Activated effector memory CD4-positive, alpha-beta T cell treated with anti-CD3 and anti-CD28 coated beads, Interleukin-2, amount 50 U/mL, for 16 hours (primary cell): ENCODE measurements around the gene PDAP1.
"Not testable (repeated sequence)": the region's sequence is repeated elsewhere in the genome, so short reads cannot be mapped to it uniquely, and the experiment has no call there.

ENCODE experiments used
- DNase-seq: peaks from one replicate; pipeline ENCODE4 v3.0.0-alpha.2; 2020

Gene PDAP1

GRCh38 chr7:99375070-99375807 is 33.2 kb downstream of the PDAP1 start:
- peak; percentile 89 for DNase-seq

DNA sequence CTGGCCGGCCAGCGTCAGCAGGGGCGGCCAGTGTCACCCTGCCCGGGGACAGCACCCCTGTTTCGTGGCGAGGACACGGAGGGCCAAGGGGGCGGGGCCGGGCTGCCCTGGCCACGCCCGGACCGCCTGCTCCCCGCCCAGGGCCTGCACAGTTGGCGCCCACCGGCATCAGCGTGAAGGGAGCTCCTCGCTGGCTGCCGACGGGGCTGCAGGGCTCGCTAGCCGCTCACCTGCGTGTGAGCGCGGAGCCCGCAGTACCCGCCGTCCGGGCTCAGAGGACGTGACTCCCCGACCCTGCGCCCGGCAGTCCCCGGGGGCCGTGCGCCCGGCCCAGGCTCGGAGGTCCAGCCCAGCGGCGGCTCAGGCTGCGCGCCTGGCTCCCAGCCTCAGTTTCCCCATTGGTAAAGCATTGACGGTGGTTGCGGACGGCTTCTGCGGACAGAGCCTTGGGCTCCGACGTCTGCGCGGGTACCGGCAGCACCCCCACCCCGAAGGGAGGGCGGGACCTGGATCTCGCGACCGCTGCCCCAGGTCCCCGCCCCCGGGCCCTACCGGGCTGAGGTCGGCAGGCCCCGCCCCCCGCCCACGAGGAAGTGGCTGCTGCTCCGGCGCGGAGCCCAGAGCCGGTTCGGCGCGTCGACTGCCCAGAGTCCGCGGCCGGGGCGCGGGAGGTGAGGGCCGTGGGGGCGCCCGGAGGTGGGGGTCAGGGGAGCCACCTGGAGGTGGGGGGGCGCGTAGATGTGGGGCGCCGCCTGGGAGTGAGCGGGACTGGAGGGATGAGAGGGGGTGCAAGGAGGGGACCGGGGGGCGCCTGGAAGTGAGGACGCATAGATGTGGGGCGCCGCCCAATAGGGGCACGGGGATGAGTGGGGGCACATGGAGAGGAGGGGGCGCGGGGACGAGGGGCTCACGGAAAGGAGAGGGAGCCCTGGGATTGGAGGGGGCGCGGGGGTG is 34.0 kb downstream of the PDAP1 start, which contains the start of gene ARPC1B:
Gene ARPC1B (plus strand): TSS at position 620 of the 954 bp plus-strand sequence. CDS start 10,985 bp downstream, outside the sequence.
- peak; percentile 95 for DNase-seq

- DNase-seq, result no peak
Measured at GRCh38 chr7:99373091-99374066, 35.0 kb downstream of the PDAP1 start.

- DNase-seq, result no peak
Measured at GRCh38 chr7:99372275-99373090, 35.9 kb downstream of the PDAP1 start.

- DNase-seq, result no peak
Measured at GRCh38 chr7:99371376-99371920, 36.9 kb downstream of the PDAP1 start.

DNA sequence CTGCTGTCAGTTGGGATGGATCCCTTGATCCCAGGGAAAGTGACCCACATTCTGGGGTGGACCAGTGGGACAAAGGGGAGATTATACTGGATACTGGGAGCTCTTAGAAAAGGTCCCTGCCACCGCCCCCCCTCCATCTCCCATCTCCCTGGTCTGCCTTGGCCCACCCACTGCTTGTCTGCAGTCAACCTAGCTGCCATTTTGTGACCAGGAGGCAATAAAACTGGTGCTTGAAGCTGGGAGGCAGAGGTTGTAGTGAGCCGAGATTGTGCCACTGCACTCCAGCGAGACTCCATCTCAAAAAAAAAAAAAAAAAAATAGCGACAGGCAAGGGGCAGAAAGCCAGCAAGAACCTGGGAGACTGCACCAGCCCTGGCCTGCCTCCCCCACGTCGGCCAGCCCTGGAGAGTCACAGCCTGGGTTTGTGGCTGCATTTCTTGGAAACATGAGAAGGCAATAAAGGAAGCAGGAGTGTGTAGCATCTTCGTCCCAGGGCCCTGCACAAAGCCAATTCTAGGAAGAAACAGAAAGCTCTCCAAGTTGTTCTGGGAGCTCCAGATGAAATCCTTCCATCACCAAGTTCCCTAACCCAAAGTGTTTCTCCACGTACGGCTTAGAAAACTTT is 38.5 kb downstream of the PDAP1 start:
- DNase-seq, result no peak

DNA sequence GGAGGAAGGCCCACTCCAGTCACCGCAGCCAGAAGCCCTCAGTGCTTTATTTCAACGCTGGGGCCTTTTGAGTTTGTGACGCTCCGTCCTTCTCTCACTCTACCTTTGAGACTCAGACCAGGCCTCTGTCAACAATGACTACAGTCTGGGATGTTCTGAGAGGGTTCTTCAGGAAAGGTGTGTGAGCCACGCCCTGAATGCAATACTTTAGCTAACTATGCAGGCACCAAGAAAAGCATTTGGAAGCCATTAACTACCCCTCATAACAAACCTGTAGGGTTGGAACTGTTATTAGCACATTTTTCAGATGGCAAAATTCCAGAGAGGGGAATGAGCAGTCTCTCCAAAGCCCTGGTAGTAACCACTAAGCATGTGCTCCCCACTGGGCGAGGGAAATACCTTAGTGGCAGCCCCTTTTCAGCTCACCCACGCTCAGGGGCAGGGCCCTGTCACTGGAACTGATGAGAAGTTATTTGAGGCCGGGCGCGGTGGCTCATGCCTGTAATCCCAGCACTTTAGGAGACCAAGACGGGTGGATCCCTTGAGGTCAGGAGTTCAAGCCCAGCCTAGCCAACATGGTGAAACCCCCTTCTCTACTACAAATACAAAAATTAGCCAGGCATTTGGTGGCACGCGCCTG is 39.5 kb downstream of the PDAP1 start:
- no peak for DNase-seq

- peak; percentile 46 for DNase-seq
Measured at GRCh38 chr7:99366646-99367045, 41.8 kb downstream of the PDAP1 start.

DNA sequence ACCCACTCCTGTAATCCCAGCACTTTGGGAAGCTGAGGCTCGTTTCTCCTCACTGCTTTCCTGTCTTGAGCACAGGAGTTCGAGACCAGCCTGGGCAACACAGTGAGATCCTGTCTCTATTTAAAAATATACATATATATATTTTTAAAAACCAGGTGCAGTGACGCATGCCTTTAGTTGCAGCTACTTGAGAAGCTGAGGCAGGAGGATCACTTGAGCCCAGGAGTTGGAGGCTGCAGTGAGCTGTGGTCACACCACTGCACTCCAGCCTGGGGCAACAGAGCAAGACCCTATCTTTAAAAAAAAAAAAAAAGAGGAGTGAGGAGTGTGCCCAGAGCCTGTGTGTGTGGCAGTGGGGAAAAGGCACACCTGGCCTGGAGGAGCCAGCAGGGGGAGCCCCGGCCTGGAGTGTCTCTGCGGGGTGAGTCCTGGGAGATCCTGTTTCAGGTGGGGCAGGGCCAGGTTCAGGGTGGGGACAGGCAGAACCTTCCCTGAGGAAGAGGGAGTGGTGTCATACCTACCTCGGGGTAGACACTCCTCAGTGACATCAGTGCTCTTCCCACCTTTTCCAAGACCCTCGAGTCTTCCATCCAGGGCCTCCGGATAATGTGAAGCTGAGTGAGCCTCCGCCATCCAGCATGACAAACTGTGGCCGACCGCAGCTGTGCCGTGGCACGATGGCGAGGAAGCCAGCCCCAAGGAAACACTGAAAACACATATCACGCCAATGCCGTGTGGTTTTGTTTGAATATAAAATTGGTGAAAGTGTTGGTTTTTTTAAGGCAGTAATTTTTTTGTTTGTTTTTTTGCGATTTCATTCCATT is 42.9 kb downstream of the PDAP1 start:
- DNase-seq, result peak; percentile 88

- DNase-seq, result no peak
Measured at GRCh38 chr7:99363286-99363685, 45.1 kb downstream of the PDAP1 start.

GRCh38 chr7:99362801-99363200 is 45.6 kb downstream of the PDAP1 start:
- DNase-seq, result no peak

DNA sequence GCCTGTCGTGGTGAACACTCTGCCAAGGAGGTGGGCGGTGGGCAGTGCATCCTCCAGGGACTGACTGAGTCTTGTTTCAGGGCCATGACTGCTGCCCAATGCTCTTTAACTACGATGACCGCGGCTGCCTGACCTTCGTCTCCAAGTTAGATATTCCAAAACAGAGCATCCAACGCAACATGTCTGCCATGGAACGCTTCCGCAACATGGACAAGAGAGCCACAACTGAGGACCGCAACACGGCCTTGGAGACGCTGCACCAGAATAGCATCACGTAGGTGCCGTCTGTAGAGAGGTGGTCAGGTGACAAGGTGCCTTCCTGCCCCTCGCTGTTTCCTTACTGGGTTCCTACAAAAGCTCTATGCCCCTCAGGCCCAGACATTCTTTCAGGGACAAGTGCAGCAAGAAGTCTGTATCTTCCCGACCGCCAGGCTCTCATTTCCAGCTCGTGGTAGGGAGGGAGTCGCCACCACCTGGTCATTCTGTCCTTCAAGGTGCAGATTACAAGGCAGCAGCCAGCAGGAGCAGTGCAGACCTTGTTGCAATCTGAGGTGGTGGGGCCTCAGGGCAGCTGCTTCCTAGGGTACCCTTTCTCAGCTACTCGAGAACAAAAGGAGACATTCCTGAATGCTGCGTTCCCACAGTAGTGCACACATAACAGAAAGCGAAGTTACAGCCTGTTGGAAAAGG is 48.8 kb downstream of the PDAP1 start:
- no peak for DNase-seq

DNA sequence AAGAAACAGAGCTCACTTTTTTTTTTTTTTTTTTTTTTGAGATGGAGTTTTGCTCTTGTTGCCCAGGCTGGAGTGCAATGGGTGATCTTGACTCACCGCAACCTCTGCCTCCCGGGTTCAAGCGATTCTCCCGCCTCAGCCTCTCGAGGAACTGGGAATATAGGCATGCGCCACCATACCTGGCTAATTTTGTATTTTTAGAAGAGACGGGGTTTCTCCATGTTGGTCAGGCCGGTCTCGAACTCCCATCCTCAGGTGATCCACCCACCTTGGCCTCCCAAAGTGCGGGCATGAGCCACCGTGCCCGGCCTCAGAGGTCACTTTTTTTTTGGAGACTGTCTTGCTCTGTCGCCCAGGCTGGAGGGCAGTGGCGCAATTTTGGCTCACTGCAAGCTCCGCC is 49.9 kb downstream of the PDAP1 start:
- not testable (repeated sequence) for DNase-seq

- DNase-seq, result no peak
Measured at GRCh38 chr7:99357701-99358490, 50.5 kb downstream of the PDAP1 start.

GRCh38 chr7:99355098-99355497 is 53.3 kb downstream of the PDAP1 start:
- no peak for DNase-seq

GRCh38 chr7:99352247-99352646 is 56.1 kb downstream of the PDAP1 start:
- DNase-seq, result no peak

- DNase-seq, result not testable (repeated sequence)
Measured at GRCh38 chr7:99350641-99351040, 57.8 kb downstream of the PDAP1 start.
